Measurements from ENCODE around the gene THSD8. TPM values are rescaled to one million over a fixed set of nuclear protein-coding genes. Genes with fewer than 3 reads are reported as not detected.

Gene THSD8
- 1 to 10 TPM; 3.2 to 4.4 TPM for total RNA-seq
- long read RNA-seq = 0 reads

GRCh38 chr19:12801466-12802266, at the start of gene THSD8, which contains the start of gene PRDX2:
Gene THSD8 (plus strand): TSS chr19:12802069. CDS start chr19:12802072, 3 bp downstream.
Gene PRDX2 (minus strand): TSS chr19:12801800. CDS start chr19:12801261, 539 bp downstream.
- DNase-seq (peak; percentile 78 to 91), ATAC-seq (peak; percentile 85)
- intact Hi-C loops (cut with DNase I, micrococcal nuclease) = loop anchor here in 1 of 2 donors (5.0 kb wide), 1 partner anchor 39 kb away; no protein-coding TSS in a partner anchor

DNA sequence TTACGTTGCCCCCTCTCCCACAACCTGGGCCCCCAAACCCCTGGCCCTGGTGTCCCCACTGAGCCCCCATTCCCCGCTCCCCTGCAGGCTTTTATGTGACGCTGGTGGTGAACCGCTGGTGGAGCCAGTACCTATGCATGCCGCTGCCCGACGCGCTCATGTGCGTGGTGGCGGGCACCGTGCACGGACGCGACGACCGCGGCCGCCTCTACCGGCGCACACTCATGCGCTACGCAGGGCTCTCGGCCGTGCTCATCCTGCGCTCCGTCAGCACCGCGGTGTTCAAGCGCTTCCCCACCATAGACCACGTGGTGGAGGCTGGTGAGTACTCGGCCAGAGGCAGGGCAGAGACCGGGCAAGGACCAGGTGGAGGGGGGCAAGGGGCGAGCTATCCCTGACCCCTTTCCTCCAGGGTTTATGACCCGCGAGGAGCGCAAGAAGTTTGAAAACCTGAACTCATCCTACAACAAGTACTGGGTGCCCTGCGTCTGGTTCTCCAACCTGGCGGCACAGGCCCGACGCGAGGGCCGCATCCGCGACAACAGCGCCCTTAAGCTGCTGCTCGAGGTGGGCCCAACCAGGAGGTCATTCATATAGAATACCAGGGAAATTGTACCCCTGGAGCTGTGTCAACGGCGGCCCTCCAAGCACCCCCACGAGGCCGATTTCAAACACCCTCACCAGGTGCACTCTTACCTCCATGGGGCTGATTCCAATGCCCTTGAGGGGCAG, 47.2 kb upstream of the THSD8 start:
- intact Hi-C loops (cut with DNase I, micrococcal nuclease) = no loop called here
- ATAC-seq = no peak
- no peak for DNase-seq

- DNase-seq = no peak
- no peak for ATAC-seq
- intact Hi-C loops (cut with DNase I, micrococcal nuclease) = no loop called here
These were observed 45.6 kb upstream of the THSD8 start for GRCh38 chr19:12756150-12756883.

DNA sequence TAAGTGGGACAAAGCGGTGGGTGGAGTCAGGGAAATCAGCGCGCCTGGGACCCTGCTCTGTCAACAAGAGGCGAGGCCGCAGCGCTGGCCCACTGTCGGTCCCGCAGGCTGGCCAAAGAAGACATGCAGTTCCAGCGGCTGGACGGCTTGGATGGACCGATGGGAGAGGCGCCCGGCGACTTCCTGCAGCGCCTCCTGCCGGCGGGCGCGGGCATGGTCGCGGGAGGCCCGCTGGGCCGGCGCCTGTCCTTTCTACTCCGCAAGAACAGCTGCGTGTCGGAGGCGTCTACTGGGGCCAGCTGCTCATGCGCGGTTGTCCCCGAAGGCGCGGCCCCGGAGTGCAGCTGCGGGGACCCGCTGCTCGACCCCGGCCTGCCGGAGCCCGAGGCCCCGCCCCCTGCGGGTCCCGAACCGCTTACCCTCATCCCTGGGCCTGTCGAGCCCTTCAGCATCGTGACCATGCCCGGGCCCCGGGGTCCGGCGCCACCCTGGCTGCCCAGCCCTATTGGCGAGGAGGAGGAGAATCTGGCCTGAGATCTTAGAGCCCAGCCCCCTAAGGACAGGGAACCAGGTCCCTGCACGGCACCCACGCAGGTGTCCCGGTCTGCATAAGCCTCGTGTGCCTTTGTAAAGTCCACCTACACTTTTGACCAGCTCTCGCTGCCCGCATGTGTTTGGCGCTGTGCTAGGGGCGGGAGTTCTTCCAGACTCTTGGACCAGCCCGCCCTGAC, 44.2 kb upstream of the THSD8 start:
- DNase-seq = peak; percentile 65 to 73
- ATAC-seq = peak; percentile 89

GRCh38 chr19:12759686-12760085, 42.2 kb upstream of the THSD8 start:
- DNase-seq (no peak), ATAC-seq (no peak)
- intact Hi-C loops (cut with DNase I, micrococcal nuclease) = loop anchor here (5.0 to 10.0 kb wide), 3 partner anchors 38 to 85 kb away; partner anchors contain the start of genes PRDX2 (in 1 of the 2) and THSD8 (in 1 of the 2)

More for the DNA sequence above, 44.2 kb upstream of the THSD8 start:
- intact Hi-C loops (cut with DNase I, micrococcal nuclease) = no loop called here

- no peak for DNase-seq
- intact Hi-C loops (cut with DNase I, micrococcal nuclease) = loop anchor here (5.0 to 10.0 kb wide), 3 partner anchors 34 to 82 kb away; partner anchors contain the start of genes PRDX2 (in 1 of the 2) and THSD8 (in 1 of the 2)
- no peak for ATAC-seq
These were observed 38.8 kb upstream of the THSD8 start for GRCh38 chr19:12763100-12763499.

GRCh38 chr19:12764698-12765097, 37.2 kb upstream of the THSD8 start:
- DNase-seq = no peak
- intact Hi-C loops (cut with DNase I, micrococcal nuclease) = loop anchor here (5.0 to 10.0 kb wide), 3 partner anchors 33 to 80 kb away; partner anchors contain the start of genes PRDX2 (in 1 of the 2) and THSD8 (in 1 of the 2)
- ATAC-seq = no peak

- peak; percentile 85 for ATAC-seq
- intact Hi-C loops (cut with DNase I, micrococcal nuclease) = loop anchor here (10.0 kb wide), 1 partner anchor 79 kb away; no protein-coding TSS in a partner anchor
These were observed 35.8 kb upstream of the THSD8 start for GRCh38 chr19:12766051-12766521.

DNA sequence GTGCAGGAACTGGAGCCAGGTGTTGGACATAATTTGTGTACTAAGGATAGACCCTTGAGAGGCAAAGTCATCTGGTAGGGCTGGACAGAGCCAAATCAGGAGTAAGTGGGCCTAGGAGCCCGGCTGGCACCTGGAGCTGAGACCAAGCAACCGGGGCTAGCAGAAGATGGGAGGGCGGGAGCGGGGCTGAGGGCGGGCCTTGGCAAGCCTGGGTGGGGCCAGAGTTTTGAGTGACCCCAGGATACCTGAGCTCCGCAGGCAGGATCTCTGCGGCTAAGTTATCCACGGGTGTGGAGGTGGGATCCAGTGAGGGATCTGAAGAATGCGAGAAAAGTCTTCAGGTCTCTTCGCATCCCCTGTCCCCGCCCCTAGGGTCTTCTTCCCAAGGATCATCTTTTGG, 34.7 kb upstream of the THSD8 start:
- intact Hi-C loops (cut with DNase I, micrococcal nuclease) = loop anchor here (10.0 kb wide), 1 partner anchor 78 kb away; no protein-coding TSS in a partner anchor
- ATAC-seq (no peak), DNase-seq (no peak)

More at GRCh38 chr19:12766051-12766521, 35.8 kb upstream of the THSD8 start:
- peak; percentile 70 to 93 for DNase-seq

GRCh38 chr19:12767666-12768065, 34.2 kb upstream of the THSD8 start:
- no peak for ATAC-seq
- intact Hi-C loops (cut with DNase I, micrococcal nuclease) = loop anchor here (10.0 kb wide), 1 partner anchor 77 kb away; no protein-coding TSS in a partner anchor

DNA sequence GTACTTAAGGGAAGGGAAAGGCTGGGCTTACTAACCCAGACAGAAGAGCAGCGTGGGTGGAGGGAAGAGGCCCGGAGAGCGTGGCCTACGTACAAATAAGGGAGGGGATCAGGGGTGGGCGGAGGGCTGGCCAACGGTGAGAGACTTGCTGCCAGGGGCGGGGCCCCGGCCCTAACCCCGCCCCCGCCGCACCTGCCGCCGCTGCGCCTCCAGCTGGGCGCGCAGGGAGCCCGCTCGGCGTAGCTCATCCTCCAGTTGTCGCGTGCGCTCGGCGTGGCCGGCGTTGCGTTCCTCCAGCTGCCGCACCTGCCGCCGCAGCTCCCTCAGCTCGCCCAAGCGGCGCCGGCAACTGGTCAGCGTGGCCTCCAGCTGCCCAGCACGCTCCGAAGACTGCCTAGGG, 32.2 kb upstream of the THSD8 start:
- peak; percentile 73 for ATAC-seq
- intact Hi-C loops (cut with DNase I, micrococcal nuclease) = loop anchor here (10.0 kb wide), 1 partner anchor 75 kb away; no protein-coding TSS in a partner anchor
- peak; percentile 58 to 74 for DNase-seq

More at GRCh38 chr19:12767666-12768065, 34.2 kb upstream of the THSD8 start:
- no peak for DNase-seq

DNA sequence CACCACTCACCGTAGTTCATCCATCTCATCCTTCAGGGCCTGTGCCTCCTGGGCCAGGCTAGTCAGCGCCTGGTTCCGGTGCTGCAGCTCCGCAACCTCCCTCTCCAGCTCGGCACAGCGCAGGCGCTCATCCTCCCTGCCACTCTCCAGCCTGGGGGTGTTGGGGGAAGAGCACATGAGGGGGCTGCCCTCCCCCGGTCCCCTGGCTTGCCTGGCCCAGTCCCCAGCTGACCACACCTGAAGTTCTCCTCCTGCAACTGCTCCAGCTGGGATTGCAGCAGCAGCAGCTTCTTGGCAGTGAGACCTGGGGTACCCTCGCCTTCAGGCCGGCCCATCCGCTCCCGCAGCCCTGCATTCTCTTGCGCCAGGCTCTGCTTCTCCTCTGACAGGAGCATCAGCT, 30.9 kb upstream of the THSD8 start:
- ATAC-seq = no peak
- intact Hi-C loops (cut with DNase I, micrococcal nuclease) = no loop called here

DNA sequence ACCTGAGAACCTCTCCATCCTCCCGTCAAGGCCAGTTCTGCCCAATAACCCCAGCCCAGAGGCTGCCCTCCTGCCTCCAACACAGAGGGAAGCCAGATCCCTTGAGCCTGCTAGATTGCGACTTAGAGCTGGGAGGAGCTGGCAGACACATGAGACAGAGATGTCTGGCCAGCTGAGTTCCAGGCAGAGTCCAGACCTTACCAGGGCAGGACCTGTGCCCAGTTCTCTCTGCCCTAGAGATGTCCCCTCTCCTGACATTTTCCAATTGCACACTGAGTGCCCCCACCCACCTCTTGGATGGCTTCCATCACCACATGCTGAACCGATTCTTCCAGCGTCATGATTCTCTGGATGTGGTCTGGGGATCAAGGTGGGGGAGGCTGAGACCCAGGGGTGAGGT, 29.5 kb upstream of the THSD8 start:
- intact Hi-C loops (cut with DNase I, micrococcal nuclease) = no loop called here
- ATAC-seq (no peak), DNase-seq (no peak)

More for the DNA sequence above, 30.9 kb upstream of the THSD8 start:
- no peak for DNase-seq

GRCh38 chr19:12773571-12773970, 28.3 kb upstream of the THSD8 start:
- ATAC-seq (no peak), DNase-seq (no peak)
- intact Hi-C loops (cut with DNase I, micrococcal nuclease) = no loop called here

DNA sequence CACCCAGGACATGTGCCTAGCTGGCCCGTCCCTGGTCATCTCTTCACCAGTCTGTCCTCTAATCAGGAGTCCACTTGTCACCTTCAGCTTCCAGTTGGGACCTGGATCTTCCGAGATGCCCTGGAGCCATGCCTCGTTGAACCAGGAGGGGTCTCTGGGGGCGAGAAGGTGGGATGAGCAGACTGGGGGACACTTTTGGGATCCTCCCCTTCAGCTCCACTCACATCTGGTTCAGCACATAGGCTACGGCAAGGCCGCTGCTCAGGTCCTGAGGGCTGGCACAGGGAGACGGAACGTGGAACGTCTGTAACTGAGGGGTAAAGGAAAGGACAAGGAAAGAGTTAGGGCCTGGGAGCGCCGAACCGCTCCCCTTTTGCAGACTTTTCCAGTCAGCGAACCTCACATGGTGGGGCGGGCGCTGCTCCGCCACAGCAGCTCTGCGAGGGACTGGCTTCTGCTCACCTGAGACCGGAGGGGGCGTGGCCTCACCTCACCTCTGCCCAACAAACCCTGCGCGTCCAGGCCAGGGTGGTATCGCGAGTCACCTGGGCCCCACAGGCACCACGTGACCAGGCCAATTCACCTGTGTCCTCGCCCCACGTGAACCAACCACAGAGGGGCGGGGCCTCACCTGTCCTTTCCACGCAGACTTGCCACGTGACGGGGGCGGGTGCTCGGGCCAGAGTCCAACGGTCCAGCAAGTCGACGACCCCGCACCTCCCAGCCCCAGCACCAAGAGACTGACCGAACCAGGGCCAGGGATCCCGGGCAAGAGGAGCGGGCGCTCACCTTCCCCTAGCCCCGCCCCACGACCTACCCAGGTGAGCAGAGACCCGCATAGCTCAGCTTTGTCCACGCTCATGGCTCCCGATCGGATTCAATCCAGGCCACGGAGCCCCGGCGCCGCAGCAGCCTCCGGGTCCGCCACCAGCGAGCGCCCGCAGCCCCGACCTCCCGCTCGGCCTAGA, 27.0 kb upstream of the THSD8 start, which contains the start of gene HOOK2:
Gene HOOK2, minus strand, starts transcription at position 965 of the 968 bp plus-strand sequence. Its CDS starts 103 bp downstream, at position 862.
- DNase-seq (peak; percentile 97 to 98), ATAC-seq (peak; percentile 79)
- intact Hi-C loops (cut with DNase I, micrococcal nuclease) = no loop called here

All from left colon (tissue), 2 donors.